ENCODE measurements around the gene KCTD15.

- TF ChIP-seq CTCF (IDR thresholded peaks at IDR 0.05), result no peak
- TF ChIP-seq POLR2A (IDR thresholded peaks at IDR 0.05), result no peak
These were observed 16.8 kb upstream of the KCTD15 start for GRCh38 chr19:33779849-33780248.
